Endodermal cell (in vitro differentiated cells): ENCODE results near the gene ARHGEF10L. TPM values are rescaled to one million over a fixed set of nuclear protein-coding genes. Genes with fewer than 3 reads are reported as not detected.

Source experiments
- DNase-seq: peaks from one replicate; pipeline ENCODE4 v3.0.0-alpha.2; 2017
- H3K27ac ChIP-seq: 2 replicates; pipeline ENCODE4 v1.5.1; 2013; ENCODE audit warnings: mild to moderate bottlenecking, low read depth, low read length, moderate library complexity
- H3K27me3 ChIP-seq: 2 replicates; pipeline ENCODE4 v1.6.1; 2013; ENCODE audit warnings: mild to moderate bottlenecking, low read length, moderate library complexity; ENCODE audit not compliant: insufficient read depth, control insufficient read depth, poor library complexity, severe bottlenecking
- H3K36me3 ChIP-seq: 2 replicates; pipeline ENCODE4 v1.7.0; 2013; ENCODE audit warnings: mild to moderate bottlenecking, low read length, moderate library complexity; ENCODE audit not compliant: control insufficient read depth, insufficient read depth
- H3K4me1 ChIP-seq: one replicate; pipeline ENCODE4 v1.7.0; 2013; ENCODE audit warnings: low read length; ENCODE audit not compliant: control insufficient read depth, insufficient read depth
- H3K4me3 ChIP-seq: 2 replicates; pipeline ENCODE4 v1.5.1; 2013; ENCODE audit warnings: mild to moderate bottlenecking, low read length, moderate library complexity
- H3K9ac ChIP-seq: 2 replicates; pipeline ENCODE4 v1.6.1; 2013; ENCODE audit warnings: mild to moderate bottlenecking, low read length, moderate library complexity; ENCODE audit not compliant: poor library complexity, severe bottlenecking; ENCODE audit errors: extremely low read depth
- H3K9me3 ChIP-seq: 2 replicates; pipeline ENCODE4 v1.6.1; 2013; ENCODE audit warnings: mild to moderate bottlenecking, low read length, moderate library complexity; ENCODE audit not compliant: control insufficient read depth
- H3K27ac Mint-ChIP-seq: 2 replicates; pipeline ENCODE4 v1.8.0; 2020; ENCODE audit warnings: mixed read lengths
- H3K27me3 Mint-ChIP-seq: 2 replicates; pipeline ENCODE4 v1.8.0; 2021; ENCODE audit warnings: mild to moderate bottlenecking, mixed read lengths; ENCODE audit not compliant: insufficient read depth
- H3K36me3 Mint-ChIP-seq: 2 replicates; pipeline ENCODE4 v1.8.0; 2020; ENCODE audit warnings: low read depth, mixed read lengths
- H3K4me1 Mint-ChIP-seq: 2 replicates; pipeline ENCODE4 v1.8.0; 2020; ENCODE audit warnings: mixed read lengths
- H3K4me3 Mint-ChIP-seq: 2 replicates; pipeline ENCODE4 v1.8.0; 2020; ENCODE audit warnings: mild to moderate bottlenecking, moderate library complexity, mixed read lengths
- H3K9me3 Mint-ChIP-seq: 2 replicates; pipeline ENCODE4 v1.8.0; 2020; ENCODE audit warnings: mild to moderate bottlenecking, mixed read lengths
- CTCF ChIP-seq: fragments of 200-600 bp; sonication (generic); conservative IDR thresholded peaks from 2 replicates; pipeline ENCODE4 v1.5.0; 2021; ENCODE audit warnings: antibody characterized with exemption, mild to moderate bottlenecking
- WGBS, 2 experiments: methylation state at CpG; one replicate each; pipeline versions ENCODE4 v1.1.5 to v1.1.7; 2013; ENCODE audit warnings: missing lambda C conversion rate in 2 of 2, mixed read lengths in 1 of 2; ENCODE audit not compliant: insufficient coverage in 1 of 2, insufficient read length in 1 of 2; 5-methylcytosine and 5-hydroxymethylcytosine counted together
- total RNA-seq, 2 donors: library from RNA; stranded (reverse); fragmentation: NEBNext Ultra II Directional in 1 of 2; extraction: Animal tissue kit (Norgen Biotek cat#: 25700) in 1 of 2; gene quantifications; 2 replicates in 1 of 2; 3 replicates in 1 of 2; pipeline ENCODE4 v1.2.1, GENCODE V29; 2021

ARHGEF10L gene
- total RNA-seq, 2 donors from 2014 or later, result 5.2 to 10.5 TPM

- H3K27me3 Mint-ChIP-seq, result peaks cover 12% of the 10 kb centered on the region
- H3K4me1 Mint-ChIP-seq, result no peaks in the 10 kb centered on the region
- no peak overlapping the region for H3K27ac Mint-ChIP-seq
- WGBS, 2 experiments, result 82 to 91% methylated on average over 7 to 11 of the region's 11 CpGs
- no peak overlapping the region for H3K4me3 Mint-ChIP-seq
- Histone ChIP-seq H3K9me3 (no peaks in the 10 kb centered on the region), H3K36me3 (no peaks in the 10 kb centered on the region), H3K4me1 (no peaks in the 10 kb centered on the region), H3K27me3 (no peaks in the 10 kb centered on the region), H3K9ac (no peak overlapping the region), H3K4me3 (no peak overlapping the region), H3K27ac (no peak overlapping the region)
- TF ChIP-seq CTCF, result no peak
- no peaks in the 10 kb centered on the region for H3K9me3 Mint-ChIP-seq
- no peak for DNase-seq
- no peaks in the 10 kb centered on the region for H3K36me3 Mint-ChIP-seq
These were observed 203.6 kb downstream of the ARHGEF10L start for GRCh38 chr1:17743008-17743647.

- no peak overlapping the region for H3K4me3 Mint-ChIP-seq
- Histone ChIP-seq H3K4me3 (no peak overlapping the region), H3K9me3 (no peaks in the 10 kb centered on the region), H3K36me3 (no peaks in the 10 kb centered on the region), H3K27ac (no peak overlapping the region), H3K9ac (no peak overlapping the region), H3K27me3 (no peaks in the 10 kb centered on the region), H3K4me1 (no peaks in the 10 kb centered on the region)
- no peak for DNase-seq
- no peak overlapping the region for H3K27ac Mint-ChIP-seq
- WGBS, 2 experiments, result 88 to 100% methylated on average over 2 to 3 of the region's 3 CpGs
- H3K9me3 Mint-ChIP-seq, result no peaks in the 10 kb centered on the region
- peaks cover 12% of the 10 kb centered on the region for H3K27me3 Mint-ChIP-seq
- TF ChIP-seq CTCF, result no peak
- no peaks in the 10 kb centered on the region for H3K36me3 Mint-ChIP-seq
- no peaks in the 10 kb centered on the region for H3K4me1 Mint-ChIP-seq
These were observed 204.4 kb downstream of the ARHGEF10L start for GRCh38 chr1:17743925-17744324.

DNA sequence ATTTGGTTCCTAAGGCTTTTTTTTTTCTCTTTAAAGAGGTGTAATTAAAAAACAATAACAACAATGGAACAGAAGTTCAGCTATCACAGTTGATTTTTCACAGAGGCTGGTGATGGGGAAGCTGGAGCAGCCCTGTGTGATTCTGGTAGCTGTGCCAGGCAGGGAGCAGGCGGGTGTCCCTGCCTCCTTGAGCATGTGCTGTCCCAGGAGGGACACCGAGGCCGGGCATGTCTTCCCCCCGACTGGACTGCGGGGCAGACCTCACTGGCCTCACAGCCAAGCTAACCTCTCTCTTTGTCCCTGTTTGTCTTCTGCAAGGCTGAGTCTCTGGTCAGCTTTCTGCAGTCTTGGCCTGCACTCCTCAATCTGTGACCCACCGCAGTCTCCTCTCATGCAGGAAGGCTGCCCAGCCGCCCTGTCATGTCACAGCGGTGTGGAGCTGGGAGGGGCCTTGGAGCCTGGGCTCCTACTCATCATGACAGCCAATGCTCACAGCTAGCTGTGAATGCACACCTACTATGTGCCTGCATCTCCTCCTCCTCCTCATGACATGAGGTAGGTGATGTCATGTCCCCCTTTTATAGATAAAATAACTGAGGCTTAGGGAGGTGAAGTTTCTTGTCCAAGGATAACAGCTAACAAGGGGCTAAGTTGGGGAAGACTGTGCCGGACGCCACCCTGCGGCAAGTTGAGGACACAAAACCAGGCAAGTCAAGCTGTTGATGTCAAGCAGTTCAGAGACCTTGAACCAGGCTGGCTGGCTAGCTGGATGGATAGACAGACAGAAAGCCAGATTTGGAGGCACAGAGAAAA is 205.4 kb downstream of the ARHGEF10L start:
- TF ChIP-seq CTCF, result peak; percentile 43
- H3K4me1 ChIP-seq, result no peaks in the 10 kb centered on the region
- WGBS, 2 experiments, result 89 to 90% methylated on average over 10 to 11 of the region's 11 CpGs
- DNase-seq, result peak; percentile 68
- Mint-ChIP-seq H3K9me3 (no peaks in the 10 kb centered on the region), H3K36me3 (no peaks in the 10 kb centered on the region), H3K27ac (no peak overlapping the region), H3K4me3 (no peak overlapping the region), H3K4me1 (no peaks in the 10 kb centered on the region), H3K27me3 (peaks cover 12% of the 10 kb centered on the region)
- no peaks in the 10 kb centered on the region for H3K36me3 ChIP-seq
- H3K4me3 ChIP-seq, result no peak overlapping the region
- H3K27me3 ChIP-seq, result no peaks in the 10 kb centered on the region
- H3K27ac ChIP-seq, result no peak overlapping the region
- H3K9ac ChIP-seq, result no peak overlapping the region
- no peaks in the 10 kb centered on the region for H3K9me3 ChIP-seq
